Measurements from ENCODE around the gene SEC61A1.

The SEC61A1 gene

DNA sequence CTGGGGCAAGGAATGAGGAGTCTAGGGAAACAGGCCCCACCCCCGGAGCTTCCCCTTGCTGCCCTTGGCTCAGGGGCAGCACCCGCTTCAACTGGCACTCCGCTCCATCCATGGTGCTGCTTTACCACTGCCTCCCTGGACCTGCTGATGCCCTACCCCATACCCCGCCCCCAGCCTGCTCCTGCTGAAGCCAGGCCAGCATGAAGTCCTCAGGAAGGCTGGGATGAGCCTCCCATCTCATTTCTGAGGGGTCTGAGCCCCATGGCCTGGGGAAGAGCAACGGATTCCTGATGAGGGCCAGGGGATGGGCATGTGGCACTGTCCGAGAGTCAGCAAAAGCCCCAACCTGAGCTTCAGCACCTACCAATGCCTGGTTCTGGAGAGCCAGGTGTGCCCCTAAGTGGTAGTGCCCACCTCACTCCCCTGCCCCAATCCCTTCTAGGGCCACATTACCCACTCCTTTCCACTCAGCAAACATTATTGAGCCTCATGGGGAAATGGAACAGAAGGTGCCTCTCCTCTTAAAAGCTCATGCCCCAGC is 21.0 kb downstream of the SEC61A1 start:
- H3K9me3 ChIP-seq (ENCODE audit: insufficient read depth, low read depth, low read length): no peaks in the 10 kb centered on the region
- H3K27ac ChIP-seq (ENCODE audit: low read length): no peak overlapping the region
- peaks cover 48% of the 10 kb centered on the region for H3K36me3 ChIP-seq (ENCODE audit: insufficient read depth, low read depth, low read length)
- no peak overlapping the region for H3K4me3 ChIP-seq (ENCODE audit: low read length)
- H3K27me3 ChIP-seq (ENCODE audit: insufficient read depth, low read length): peaks cover 26% of the 10 kb centered on the region
- no peak overlapping the region for H3K9ac ChIP-seq (ENCODE audit: low read depth, low read length)
- peaks cover 6% of the 10 kb centered on the region; the same call in 1 of the 2 replicates for H3K4me1 ChIP-seq (ENCODE audit: insufficient read depth, low read length)

DNA sequence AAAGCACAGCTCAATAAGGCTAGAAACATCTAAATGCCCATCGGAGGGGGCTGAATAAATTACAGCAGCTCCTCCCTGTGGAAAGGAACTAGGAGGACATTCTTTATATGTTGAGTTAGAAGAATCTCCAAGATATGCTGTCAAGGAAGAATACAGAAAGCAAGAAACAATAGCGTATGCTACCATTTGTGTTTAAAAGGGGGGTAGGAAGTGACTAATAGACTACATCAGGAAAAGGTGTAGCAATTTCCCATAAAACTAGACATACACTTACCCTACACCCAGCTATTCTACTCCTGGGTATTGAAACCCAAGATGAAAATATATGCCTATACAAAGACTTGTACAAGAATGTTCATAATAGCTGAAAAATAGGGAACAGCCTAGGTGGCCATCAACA is 21.6 kb downstream of the SEC61A1 start:
- H3K4me1 ChIP-seq (ENCODE audit: insufficient read depth, low read length): peaks cover 6% of the 10 kb centered on the region; the same call in 1 of the 2 replicates
- H3K36me3 ChIP-seq (ENCODE audit: insufficient read depth, low read depth, low read length): peaks cover 43% of the 10 kb centered on the region
- peaks cover 26% of the 10 kb centered on the region for H3K27me3 ChIP-seq (ENCODE audit: insufficient read depth, low read length)

DNA sequence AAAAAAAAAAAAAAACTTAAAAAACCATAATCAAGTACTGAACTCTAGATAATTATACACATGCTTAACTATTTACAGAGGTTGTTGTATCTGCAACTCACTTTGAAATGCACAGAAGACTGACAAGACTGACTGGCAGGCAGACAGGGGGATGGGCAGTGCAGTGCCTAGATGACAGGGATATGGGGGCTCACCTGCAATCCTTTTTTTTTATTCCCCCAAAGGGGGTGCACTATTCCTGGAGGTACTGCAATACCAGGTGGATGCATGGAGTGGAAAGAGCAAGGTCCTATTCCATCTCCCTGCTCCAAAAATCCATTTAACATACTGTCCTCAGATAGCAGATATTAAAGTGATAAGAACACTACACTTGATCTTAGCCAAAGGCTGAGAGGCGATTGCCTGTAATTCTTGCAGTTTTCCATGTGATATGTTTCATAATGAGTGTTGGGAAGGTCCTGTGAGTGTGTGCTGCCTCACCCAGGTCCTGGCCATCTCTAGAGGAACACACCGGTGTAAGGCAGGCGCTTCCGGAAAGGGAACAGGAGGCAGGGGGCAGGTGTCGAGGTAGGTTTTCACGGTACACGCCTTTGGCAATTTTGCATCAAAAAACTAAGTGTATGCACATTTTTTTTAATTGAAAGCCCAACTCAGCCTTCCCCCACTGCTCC is 22.7 kb downstream of the SEC61A1 start:
- H3K4me3 ChIP-seq (ENCODE audit: low read length): peak overlapping the region; percentile 83
- peaks cover 26% of the 10 kb centered on the region for H3K27me3 ChIP-seq (ENCODE audit: insufficient read depth, low read length)
- peaks cover 43% of the 10 kb centered on the region for H3K36me3 ChIP-seq (ENCODE audit: insufficient read depth, low read depth, low read length)
- no peaks in the 10 kb centered on the region for H3K9me3 ChIP-seq (ENCODE audit: insufficient read depth, low read depth, low read length)
- peaks cover 6% of the 10 kb centered on the region; the same call in 1 of the 2 replicates for H3K4me1 ChIP-seq (ENCODE audit: insufficient read depth, low read length)
- H3K27ac ChIP-seq (ENCODE audit: low read length): no peak overlapping the region
- H3K9ac ChIP-seq (ENCODE audit: low read depth, low read length): peak overlapping the region; percentile 65; the same call in 1 of the 2 replicates

More for the DNA sequence above, 21.6 kb downstream of the SEC61A1 start:
- Histone ChIP-seq H3K4me3 (ENCODE audit: low read length) (no peak overlapping the region), H3K27ac (ENCODE audit: low read length) (no peak overlapping the region), H3K9me3 (ENCODE audit: insufficient read depth, low read depth, low read length) (no peaks in the 10 kb centered on the region), H3K9ac (ENCODE audit: low read depth, low read length) (no peak overlapping the region)

GRCh38 chr3:128075522-128076482 is 23.6 kb downstream of the SEC61A1 start:
- H3K9me3 ChIP-seq (ENCODE audit: insufficient read depth, low read depth, low read length): no peaks in the 10 kb centered on the region
- H3K36me3 ChIP-seq (ENCODE audit: insufficient read depth, low read depth, low read length): peaks cover 43% of the 10 kb centered on the region
- H3K4me3 ChIP-seq (ENCODE audit: low read length): peak overlapping the region; percentile 83
- H3K27ac ChIP-seq (ENCODE audit: low read length): no peak overlapping the region
- H3K27me3 ChIP-seq (ENCODE audit: insufficient read depth, low read length): peaks cover 26% of the 10 kb centered on the region
- H3K9ac ChIP-seq (ENCODE audit: low read depth, low read length): peak overlapping the region; percentile 65; the same call in 1 of the 2 replicates
- peaks cover 6% of the 10 kb centered on the region; the same call in 1 of the 2 replicates for H3K4me1 ChIP-seq (ENCODE audit: insufficient read depth, low read length)

- Histone ChIP-seq H3K9ac (ENCODE audit: low read depth, low read length) (no peak overlapping the region), H3K27ac (ENCODE audit: low read length) (no peak overlapping the region), H3K4me1 (ENCODE audit: insufficient read depth, low read length) (peaks cover 6% of the 10 kb centered on the region; the same call in 1 of the 2 replicates), H3K9me3 (ENCODE audit: insufficient read depth, low read depth, low read length) (no peaks in the 10 kb centered on the region), H3K27me3 (ENCODE audit: insufficient read depth, low read length) (peaks cover 26% of the 10 kb centered on the region), H3K36me3 (ENCODE audit: insufficient read depth, low read depth, low read length) (peaks cover 43% of the 10 kb centered on the region), H3K4me3 (ENCODE audit: low read length) (peak overlapping the region; percentile 83)
These were observed 24.4 kb downstream of the SEC61A1 start for GRCh38 chr3:128076483-128077201.

GRCh38 chr3:128077202-128077624 is 25.0 kb downstream of the SEC61A1 start:
- no peak overlapping the region for H3K9ac ChIP-seq (ENCODE audit: low read depth, low read length)
- peak overlapping the region; percentile 47; the same call in 1 of the 2 replicates for H3K4me3 ChIP-seq (ENCODE audit: low read length)
- H3K27ac ChIP-seq (ENCODE audit: low read length): no peak overlapping the region
- peaks cover 26% of the 10 kb centered on the region for H3K27me3 ChIP-seq (ENCODE audit: insufficient read depth, low read length)
- peaks cover 6% of the 10 kb centered on the region; the same call in 1 of the 2 replicates for H3K4me1 ChIP-seq (ENCODE audit: insufficient read depth, low read length)
- H3K9me3 ChIP-seq (ENCODE audit: insufficient read depth, low read depth, low read length): no peaks in the 10 kb centered on the region
- H3K36me3 ChIP-seq (ENCODE audit: insufficient read depth, low read depth, low read length): peaks cover 43% of the 10 kb centered on the region

- Histone ChIP-seq H3K36me3 (ENCODE audit: insufficient read depth, low read depth, low read length) (peaks cover 43% of the 10 kb centered on the region), H3K27ac (ENCODE audit: low read length) (no peak overlapping the region), H3K27me3 (ENCODE audit: insufficient read depth, low read length) (peaks cover 26% of the 10 kb centered on the region), H3K9me3 (ENCODE audit: insufficient read depth, low read depth, low read length) (no peaks in the 10 kb centered on the region), H3K4me1 (ENCODE audit: insufficient read depth, low read length) (peaks cover 6% of the 10 kb centered on the region; the same call in 1 of the 2 replicates), H3K4me3 (ENCODE audit: low read length) (no peak overlapping the region; the same call in 1 of the 2 replicates), H3K9ac (ENCODE audit: low read depth, low read length) (no peak overlapping the region)
These were observed 25.4 kb downstream of the SEC61A1 start for GRCh38 chr3:128077665-128078064.

- Histone ChIP-seq H3K4me1 (ENCODE audit: insufficient read depth, low read length) (peaks cover 6% of the 10 kb centered on the region; the same call in 1 of the 2 replicates), H3K27ac (ENCODE audit: low read length) (no peak overlapping the region), H3K9me3 (ENCODE audit: insufficient read depth, low read depth, low read length) (no peaks in the 10 kb centered on the region), H3K27me3 (ENCODE audit: insufficient read depth, low read length) (peaks cover 26% of the 10 kb centered on the region), H3K9ac (ENCODE audit: low read depth, low read length) (no peak overlapping the region), H3K4me3 (ENCODE audit: low read length) (no peak overlapping the region), H3K36me3 (ENCODE audit: insufficient read depth, low read depth, low read length) (peaks cover 46% of the 10 kb centered on the region)
These were observed 26.1 kb downstream of the SEC61A1 start for GRCh38 chr3:128078322-128078721.

- no peak overlapping the region for H3K9ac ChIP-seq (ENCODE audit: low read depth, low read length)
- H3K27me3 ChIP-seq (ENCODE audit: insufficient read depth, low read length): peaks cover 26% of the 10 kb centered on the region
- peaks cover 51% of the 10 kb centered on the region for H3K36me3 ChIP-seq (ENCODE audit: insufficient read depth, low read depth, low read length)
- H3K4me3 ChIP-seq (ENCODE audit: low read length): no peak overlapping the region
- H3K4me1 ChIP-seq (ENCODE audit: insufficient read depth, low read length): peaks cover 6% of the 10 kb centered on the region; the same call in 1 of the 2 replicates
- H3K27ac ChIP-seq (ENCODE audit: low read length): no peak overlapping the region
- no peaks in the 10 kb centered on the region for H3K9me3 ChIP-seq (ENCODE audit: insufficient read depth, low read depth, low read length)
These were observed 26.6 kb downstream of the SEC61A1 start for GRCh38 chr3:128078875-128079274.

DNA sequence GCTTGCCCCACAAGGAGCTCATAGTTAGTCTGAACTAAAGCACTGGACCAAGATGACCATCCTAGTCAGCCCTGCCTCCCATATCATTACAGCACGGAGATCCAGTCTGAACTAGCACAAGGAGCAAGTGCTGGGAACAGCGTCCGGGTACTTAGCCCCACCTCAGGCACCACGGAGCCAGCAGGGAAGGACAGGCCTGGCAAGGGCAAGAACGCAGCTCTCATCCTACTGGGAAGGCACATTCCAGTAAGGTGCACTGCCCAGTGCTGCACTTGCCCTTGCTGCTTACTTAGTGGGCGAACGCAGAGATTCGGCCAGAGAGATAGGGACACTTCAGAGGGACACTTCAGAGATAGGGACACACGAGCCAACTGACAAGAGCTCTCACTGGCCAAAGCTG is 27.6 kb downstream of the SEC61A1 start:
- Histone ChIP-seq H3K27me3 (ENCODE audit: insufficient read depth, low read length) (peaks cover 26% of the 10 kb centered on the region), H3K36me3 (ENCODE audit: insufficient read depth, low read depth, low read length) (peaks cover 61% of the 10 kb centered on the region), H3K9me3 (ENCODE audit: insufficient read depth, low read depth, low read length) (no peaks in the 10 kb centered on the region), H3K4me1 (ENCODE audit: insufficient read depth, low read length) (peaks cover 5% of the 10 kb centered on the region; the same call in 1 of the 2 replicates), H3K27ac (ENCODE audit: low read length) (no peak overlapping the region), H3K4me3 (ENCODE audit: low read length) (no peak overlapping the region), H3K9ac (ENCODE audit: low read depth, low read length) (no peak overlapping the region)

Data from iPS-20b (cell line).